ENCODE results near the gene ZNF423. TPM values are rescaled to one million over a fixed set of nuclear protein-coding genes. Genes with fewer than 3 reads are reported as not detected.

ZNF423 gene
- total RNA-seq, 1 donor, result 11.6 TPM

DNA sequence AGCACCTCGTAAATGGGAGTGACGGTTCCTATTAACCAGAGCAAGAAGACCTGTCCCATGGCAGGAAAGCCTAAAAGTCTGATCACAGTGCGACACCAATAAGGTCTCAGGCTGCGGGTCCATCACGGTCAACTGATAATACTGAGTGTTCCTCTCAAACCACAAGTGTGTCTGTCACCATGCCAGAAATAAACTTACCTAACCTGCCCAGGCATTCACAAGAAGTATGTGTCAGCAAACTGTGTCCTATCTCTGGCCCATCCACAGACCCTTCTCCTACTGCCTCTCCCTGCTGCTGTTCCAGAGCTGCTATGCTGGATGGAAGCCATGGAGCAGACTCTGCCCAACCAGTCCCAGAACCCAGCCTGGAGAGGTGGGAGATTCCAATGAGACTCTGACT is 73.5 kb downstream of the ZNF423 start:
- TF ChIP-seq CTCF (IDR thresholded peaks at IDR 0.05; ENCODE audit: extremely low read depth, low read depth, low read length), result no peak
- peaks cover 2% of the 10 kb centered on the region for H4K20me1 ChIP-seq (ENCODE audit: insufficient read depth, low read length)
- no peaks in the 10 kb centered on the region for H3K9me3 ChIP-seq (ENCODE audit: low read depth, low read length)
- no peaks in the 10 kb centered on the region for H3K4me1 ChIP-seq (ENCODE audit: insufficient read depth, low read length)
- H3K27me3 ChIP-seq (ENCODE audit: insufficient read depth, low read length), result no peaks in the 10 kb centered on the region
- no peak overlapping the region for H2AFZ ChIP-seq (ENCODE audit: low read length)
- H3K4me2 ChIP-seq (ENCODE audit: insufficient read depth, low read length), result no peak overlapping the region
- H3K27ac ChIP-seq (ENCODE audit: low read depth, low read length), result no peak overlapping the region
- DNase-seq (ENCODE audit: insufficient read length, low spot score, missing footprints), result no peak
- no peak overlapping the region for H3K4me3 ChIP-seq (ENCODE audit: insufficient read depth, low read length)
- H3K36me3 ChIP-seq (ENCODE audit: insufficient read depth, low read length), result no peaks in the 10 kb centered on the region
- H3K79me2 ChIP-seq (ENCODE audit: insufficient read depth, low read length), result no peaks in the 10 kb centered on the region

DNA sequence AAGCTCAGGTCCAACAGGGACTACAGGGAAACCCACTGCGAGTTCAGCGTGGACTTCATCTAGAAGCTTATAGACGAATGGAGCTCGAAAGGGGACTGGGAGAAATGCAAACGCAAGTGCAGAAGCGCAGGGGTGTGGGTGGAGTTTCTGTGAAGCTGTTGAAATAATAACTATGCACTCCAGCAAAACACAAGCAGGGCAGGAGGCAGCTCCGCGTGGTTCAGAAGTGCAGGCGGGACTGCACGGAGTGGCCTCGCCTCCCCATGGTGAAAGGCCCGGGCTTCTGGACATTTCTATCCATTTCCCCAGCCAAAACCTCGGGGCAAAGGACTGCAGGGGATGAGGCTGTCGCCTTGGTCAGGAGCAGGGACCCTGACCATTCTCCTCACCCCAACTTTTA is 74.5 kb downstream of the ZNF423 start:
- no peak for DNase-seq (ENCODE audit: insufficient read length, low spot score, missing footprints)

GRCh38 chr16:49780433-49780832 is 75.5 kb downstream of the ZNF423 start:
- no peaks in the 10 kb centered on the region for H3K9me3 ChIP-seq (ENCODE audit: low read depth, low read length)
- peaks cover 6% of the 10 kb centered on the region for H3K4me1 ChIP-seq (ENCODE audit: insufficient read depth, low read length)
- H3K27me3 ChIP-seq (ENCODE audit: insufficient read depth, low read length), result no peaks in the 10 kb centered on the region
- no peak overlapping the region for H3K4me3 ChIP-seq (ENCODE audit: insufficient read depth, low read length)
- no peak overlapping the region for H2AFZ ChIP-seq (ENCODE audit: low read length)
- H4K20me1 ChIP-seq (ENCODE audit: insufficient read depth, low read length), result peaks cover 2% of the 10 kb centered on the region
- H3K4me2 ChIP-seq (ENCODE audit: insufficient read depth, low read length), result no peak overlapping the region
- no peaks in the 10 kb centered on the region for H3K79me2 ChIP-seq (ENCODE audit: insufficient read depth, low read length)
- peak; percentile 81 for DNase-seq (ENCODE audit: insufficient read length, low spot score, missing footprints)
- no peak overlapping the region for H3K27ac ChIP-seq (ENCODE audit: low read depth, low read length)
- no peak for TF ChIP-seq CTCF (IDR thresholded peaks at IDR 0.05; ENCODE audit: extremely low read depth, low read depth, low read length)
- no peaks in the 10 kb centered on the region for H3K36me3 ChIP-seq (ENCODE audit: insufficient read depth, low read length)

More for the DNA sequence above, 74.5 kb downstream of the ZNF423 start:
- TF ChIP-seq CTCF (IDR thresholded peaks at IDR 0.05; ENCODE audit: extremely low read depth, low read depth, low read length), result no peak
- peaks cover under 1% of the 10 kb centered on the region for H3K4me1 ChIP-seq (ENCODE audit: insufficient read depth, low read length)
- no peaks in the 10 kb centered on the region for H3K27me3 ChIP-seq (ENCODE audit: insufficient read depth, low read length)
- peaks cover 2% of the 10 kb centered on the region for H4K20me1 ChIP-seq (ENCODE audit: insufficient read depth, low read length)
- no peak overlapping the region for H2AFZ ChIP-seq (ENCODE audit: low read length)
- H3K4me3 ChIP-seq (ENCODE audit: insufficient read depth, low read length), result no peak overlapping the region
- no peaks in the 10 kb centered on the region for H3K79me2 ChIP-seq (ENCODE audit: insufficient read depth, low read length)
- H3K9me3 ChIP-seq (ENCODE audit: low read depth, low read length), result no peaks in the 10 kb centered on the region
- no peaks in the 10 kb centered on the region for H3K36me3 ChIP-seq (ENCODE audit: insufficient read depth, low read length)
- no peak overlapping the region for H3K27ac ChIP-seq (ENCODE audit: low read depth, low read length)
- no peak overlapping the region for H3K4me2 ChIP-seq (ENCODE audit: insufficient read depth, low read length)

- H3K27ac ChIP-seq (ENCODE audit: low read depth, low read length), result no peak overlapping the region
- no peaks in the 10 kb centered on the region for H3K36me3 ChIP-seq (ENCODE audit: insufficient read depth, low read length)
- no peak for TF ChIP-seq CTCF (IDR thresholded peaks at IDR 0.05; ENCODE audit: extremely low read depth, low read depth, low read length)
- no peaks in the 10 kb centered on the region for H3K9me3 ChIP-seq (ENCODE audit: low read depth, low read length)
- peaks cover 6% of the 10 kb centered on the region for H3K4me1 ChIP-seq (ENCODE audit: insufficient read depth, low read length)
- no peak overlapping the region for H3K4me2 ChIP-seq (ENCODE audit: insufficient read depth, low read length)
- H2AFZ ChIP-seq (ENCODE audit: low read length), result no peak overlapping the region
- peaks cover 2% of the 10 kb centered on the region for H4K20me1 ChIP-seq (ENCODE audit: insufficient read depth, low read length)
- no peak overlapping the region for H3K4me3 ChIP-seq (ENCODE audit: insufficient read depth, low read length)
- H3K27me3 ChIP-seq (ENCODE audit: insufficient read depth, low read length), result no peaks in the 10 kb centered on the region
- peak; percentile 78 for DNase-seq (ENCODE audit: insufficient read length, low spot score, missing footprints)
- no peaks in the 10 kb centered on the region for H3K79me2 ChIP-seq (ENCODE audit: insufficient read depth, low read length)
Observed at GRCh38 chr16:49779979-49780378, 75.9 kb downstream of the ZNF423 start.
